WTC11 (cell line): ENCODE data around the gene ABCB8. TPM values are rescaled to one million over a fixed set of nuclear protein-coding genes. Genes with fewer than 3 reads are reported as not detected.

Experiments used
- ATAC-seq: fragments of 200-7000 bp; cut with Tn5 transposase; 2 replicates; pipeline ENCODE4 v1.10.0; 2021; ENCODE audit warnings: mild to moderate bottlenecking, moderate library complexity
- CTCF ChIA-PET: fragments of 300-600 bp; sonication (Branson Sonifier 250); formaldehyde crosslinking; loops from one replicate; lab custom pipeline; 2021; ENCODE audit warnings: antibody characterized with exemption; lab: Charles Lee
- POLR2A ChIA-PET: fragments of 350-600 bp; sonication (Branson Sonifier 250); formaldehyde crosslinking; loops from one replicate; lab custom pipeline; 2021; ENCODE audit warnings: antibody characterized with exemption; lab: Charles Lee
- DNase-seq: peaks from one replicate; pipeline ENCODE4 v3.0.0; 2021; ENCODE audit warnings: low spot score
- H3K27ac Mint-ChIP-seq: 2 replicates; pipeline ENCODE4 v1.8.0; 2021; ENCODE audit warnings: mixed read lengths
- H3K27me3 Mint-ChIP-seq: 2 replicates; pipeline ENCODE4 v1.8.0; 2021; ENCODE audit warnings: low read depth, mild to moderate bottlenecking, moderate library complexity, mixed read lengths
- H3K36me3 Mint-ChIP-seq: 2 replicates; pipeline ENCODE4 v1.8.0; 2021; ENCODE audit warnings: mixed read lengths
- H3K4me1 Mint-ChIP-seq: 2 replicates; pipeline ENCODE4 v1.8.0; 2022; ENCODE audit warnings: mixed read lengths
- H3K4me3 Mint-ChIP-seq: 2 replicates; pipeline ENCODE4 v1.8.0; 2021; ENCODE audit warnings: mild to moderate bottlenecking, moderate library complexity, mixed read lengths
- H3K9me3 Mint-ChIP-seq: 2 replicates; pipeline ENCODE4 v1.8.0; 2021; ENCODE audit warnings: mixed read lengths
- ETV6 ChIP-seq: sonication (generic); formaldehyde crosslinking; IDR thresholded peaks from 2 replicates; pipeline ENCODE4 v1.8.1; 2022; ENCODE audit warnings: mild to moderate bottlenecking, missing genetic modification reagents
- NR3C1 ChIP-seq: sonication (generic); formaldehyde crosslinking; conservative IDR thresholded peaks from 2 replicates; pipeline ENCODE4 v1.8.1; 2023; ENCODE audit warnings: low read depth, mild to moderate bottlenecking, missing genetic modification reagents
- ZBTB21 ChIP-seq: sonication (generic); formaldehyde crosslinking; IDR thresholded peaks from 2 replicates; pipeline ENCODE4 v1.8.1; 2023; ENCODE audit warnings: mild to moderate bottlenecking, missing genetic modification reagents, borderline replicate concordance
- ZNF263 ChIP-seq: sonication (generic); formaldehyde crosslinking; IDR thresholded peaks from 2 replicates; pipeline ENCODE4 v1.8.1; 2022; ENCODE audit warnings: low read depth, mild to moderate bottlenecking, moderate library complexity, missing genetic modification reagents
- total RNA-seq: library from RNA; stranded (reverse); gene quantifications from 3 replicates; pipeline ENCODE4 v1.2.3, GENCODE V29; 2021
- TF ChIP-seq, protein P1 (sequence below): sonication (generic); formaldehyde crosslinking; IDR thresholded peaks from 2 replicates; pipeline ENCODE4 v1.8.1; 2022; ENCODE audit warnings: low read depth, mild to moderate bottlenecking, moderate library complexity, missing genetic modification reagents, borderline replicate concordance
- TF ChIP-seq, protein P2 (sequence below): sonication (generic); formaldehyde crosslinking; IDR thresholded peaks from 2 replicates; pipeline ENCODE4 v1.8.0; 2022; ENCODE audit warnings: mild to moderate bottlenecking, missing genetic modification reagents
- TF ChIP-seq, protein P3 (sequence below): sonication (generic); formaldehyde crosslinking; IDR thresholded peaks from 2 replicates; pipeline ENCODE4 v1.8.1; 2023; ENCODE audit warnings: mild to moderate bottlenecking, missing genetic modification reagents, borderline replicate concordance
- TF ChIP-seq, protein P4 (sequence below): sonication (generic); formaldehyde crosslinking; IDR thresholded peaks from 2 replicates; pipeline ENCODE4 v1.8.0; 2023; ENCODE audit warnings: missing genetic modification reagents, mild to moderate bottlenecking, borderline replicate concordance
- TF ChIP-seq, protein P5 (sequence below): fragments of 250-450 bp; sonication (Bioruptor Pico); IDR thresholded peaks from 2 replicates; pipeline ENCODE4 v2.1.2; 2022; ENCODE audit warnings: mild to moderate bottlenecking, moderate library complexity

Gene ABCB8
- total RNA-seq, 1 experiment from 2014 or later, result 35.9 TPM

DNA sequence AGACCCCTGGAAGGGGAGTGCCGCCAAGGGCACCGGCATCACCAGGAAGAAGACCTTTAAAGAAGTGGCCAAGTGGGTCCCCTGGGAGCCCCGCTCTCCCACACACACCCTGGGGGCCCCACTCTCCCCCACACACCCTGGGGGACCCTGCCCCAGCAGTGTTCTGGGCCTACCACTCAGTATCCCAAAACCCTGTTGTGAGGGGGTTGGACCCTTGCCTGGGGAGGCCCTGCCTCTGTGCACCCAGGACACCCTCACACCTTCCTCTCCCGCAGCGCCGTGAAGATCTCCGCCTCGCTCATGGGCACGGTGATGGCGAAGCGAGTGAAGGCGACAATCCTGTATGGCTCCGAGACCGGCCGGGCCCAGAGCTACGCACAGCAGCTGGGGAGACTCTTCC, 26.7 kb upstream of the ABCB8 start:
- TF ChIP-seq, protein P1, sequence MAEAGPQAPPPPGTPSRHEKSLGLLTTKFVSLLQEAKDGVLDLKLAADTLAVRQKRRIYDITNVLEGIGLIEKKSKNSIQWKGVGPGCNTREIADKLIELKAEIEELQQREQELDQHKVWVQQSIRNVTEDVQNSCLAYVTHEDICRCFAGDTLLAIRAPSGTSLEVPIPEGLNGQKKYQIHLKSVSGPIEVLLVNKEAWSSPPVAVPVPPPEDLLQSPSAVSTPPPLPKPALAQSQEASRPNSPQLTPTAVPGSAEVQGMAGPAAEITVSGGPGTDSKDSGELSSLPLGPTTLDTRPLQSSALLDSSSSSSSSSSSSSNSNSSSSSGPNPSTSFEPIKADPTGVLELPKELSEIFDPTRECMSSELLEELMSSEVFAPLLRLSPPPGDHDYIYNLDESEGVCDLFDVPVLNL (CRISPR knock-in tag), result no peak
- no peak for TF ChIP-seq ETV6 (CRISPR knock-in tag)
- TF ChIP-seq NR3C1 (CRISPR knock-in tag), result no peak
- TF ChIP-seq, protein P2, sequence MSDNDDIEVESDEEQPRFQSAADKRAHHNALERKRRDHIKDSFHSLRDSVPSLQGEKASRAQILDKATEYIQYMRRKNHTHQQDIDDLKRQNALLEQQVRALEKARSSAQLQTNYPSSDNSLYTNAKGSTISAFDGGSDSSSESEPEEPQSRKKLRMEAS (CRISPR knock-in tag), result no peak
- TF ChIP-seq, protein P3, sequence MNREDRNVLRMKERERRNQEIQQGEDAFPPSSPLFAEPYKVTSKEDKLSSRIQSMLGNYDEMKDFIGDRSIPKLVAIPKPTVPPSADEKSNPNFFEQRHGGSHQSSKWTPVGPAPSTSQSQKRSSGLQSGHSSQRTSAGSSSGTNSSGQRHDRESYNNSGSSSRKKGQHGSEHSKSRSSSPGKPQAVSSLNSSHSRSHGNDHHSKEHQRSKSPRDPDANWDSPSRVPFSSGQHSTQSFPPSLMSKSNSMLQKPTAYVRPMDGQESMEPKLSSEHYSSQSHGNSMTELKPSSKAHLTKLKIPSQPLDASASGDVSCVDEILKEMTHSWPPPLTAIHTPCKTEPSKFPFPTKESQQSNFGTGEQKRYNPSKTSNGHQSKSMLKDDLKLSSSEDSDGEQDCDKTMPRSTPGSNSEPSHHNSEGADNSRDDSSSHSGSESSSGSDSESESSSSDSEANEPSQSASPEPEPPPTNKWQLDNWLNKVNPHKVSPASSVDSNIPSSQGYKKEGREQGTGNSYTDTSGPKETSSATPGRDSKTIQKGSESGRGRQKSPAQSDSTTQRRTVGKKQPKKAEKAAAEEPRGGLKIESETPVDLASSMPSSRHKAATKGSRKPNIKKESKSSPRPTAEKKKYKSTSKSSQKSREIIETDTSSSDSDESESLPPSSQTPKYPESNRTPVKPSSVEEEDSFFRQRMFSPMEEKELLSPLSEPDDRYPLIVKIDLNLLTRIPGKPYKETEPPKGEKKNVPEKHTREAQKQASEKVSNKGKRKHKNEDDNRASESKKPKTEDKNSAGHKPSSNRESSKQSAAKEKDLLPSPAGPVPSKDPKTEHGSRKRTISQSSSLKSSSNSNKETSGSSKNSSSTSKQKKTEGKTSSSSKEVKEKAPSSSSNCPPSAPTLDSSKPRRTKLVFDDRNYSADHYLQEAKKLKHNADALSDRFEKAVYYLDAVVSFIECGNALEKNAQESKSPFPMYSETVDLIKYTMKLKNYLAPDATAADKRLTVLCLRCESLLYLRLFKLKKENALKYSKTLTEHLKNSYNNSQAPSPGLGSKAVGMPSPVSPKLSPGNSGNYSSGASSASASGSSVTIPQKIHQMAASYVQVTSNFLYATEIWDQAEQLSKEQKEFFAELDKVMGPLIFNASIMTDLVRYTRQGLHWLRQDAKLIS (CRISPR knock-in tag), result no peak
- TF ChIP-seq, all 79 proteins: peak for 0
- Mint-ChIP-seq H3K9me3 (no peaks in the 10 kb centered on the region), H3K27me3 (peaks cover 2% of the 10 kb centered on the region; the same call in 1 of the 2 replicates), H3K36me3 (no peaks in the 10 kb centered on the region), H3K4me3 (no peak overlapping the region), H3K27ac (no peak overlapping the region), H3K4me1 (0 out of 2 replicates have a peak, but pooled peaks cover 2% of the 10 kb centered on the region)
- no peak for DNase-seq
- no peak for ATAC-seq
- POLR2A ChIA-PET, result no interaction called here
- CTCF ChIA-PET, result interaction anchor here (1.1 kb wide), 1 partner anchor 17 kb away, joined by 6 read pairs; no protein-coding TSS in a partner anchor

DNA sequence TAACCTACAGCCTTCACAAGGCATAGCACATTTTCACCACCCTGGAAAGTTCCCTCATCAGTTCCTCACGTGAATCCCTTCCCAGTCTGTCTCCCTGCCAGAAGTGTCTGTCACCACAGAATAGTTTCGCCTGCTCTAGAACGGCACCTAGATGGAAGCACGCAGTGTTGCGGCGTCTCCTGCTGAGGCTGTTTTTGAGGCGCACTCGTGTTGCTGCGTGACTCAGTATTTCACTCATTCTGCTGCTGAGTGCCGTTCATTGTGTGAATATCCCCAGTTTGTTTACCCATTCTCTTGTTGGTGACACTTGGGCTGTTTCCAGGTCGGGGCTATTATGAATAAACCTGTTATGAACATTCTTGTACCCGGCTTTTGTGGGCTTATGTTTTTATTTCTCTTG, 24.7 kb upstream of the ABCB8 start:
- POLR2A ChIA-PET, result no interaction called here
- Mint-ChIP-seq H3K27ac (no peak overlapping the region), H3K4me3 (no peak overlapping the region), H3K9me3 (no peaks in the 10 kb centered on the region), H3K36me3 (no peaks in the 10 kb centered on the region), H3K27me3 (no peaks in the 10 kb centered on the region), H3K4me1 (peaks cover 10% of the 10 kb centered on the region)
- ATAC-seq (no peak), DNase-seq (no peak)
- TF ChIP-seq, protein P3 (CRISPR knock-in tag), result no peak
- TF ChIP-seq, protein P4, sequence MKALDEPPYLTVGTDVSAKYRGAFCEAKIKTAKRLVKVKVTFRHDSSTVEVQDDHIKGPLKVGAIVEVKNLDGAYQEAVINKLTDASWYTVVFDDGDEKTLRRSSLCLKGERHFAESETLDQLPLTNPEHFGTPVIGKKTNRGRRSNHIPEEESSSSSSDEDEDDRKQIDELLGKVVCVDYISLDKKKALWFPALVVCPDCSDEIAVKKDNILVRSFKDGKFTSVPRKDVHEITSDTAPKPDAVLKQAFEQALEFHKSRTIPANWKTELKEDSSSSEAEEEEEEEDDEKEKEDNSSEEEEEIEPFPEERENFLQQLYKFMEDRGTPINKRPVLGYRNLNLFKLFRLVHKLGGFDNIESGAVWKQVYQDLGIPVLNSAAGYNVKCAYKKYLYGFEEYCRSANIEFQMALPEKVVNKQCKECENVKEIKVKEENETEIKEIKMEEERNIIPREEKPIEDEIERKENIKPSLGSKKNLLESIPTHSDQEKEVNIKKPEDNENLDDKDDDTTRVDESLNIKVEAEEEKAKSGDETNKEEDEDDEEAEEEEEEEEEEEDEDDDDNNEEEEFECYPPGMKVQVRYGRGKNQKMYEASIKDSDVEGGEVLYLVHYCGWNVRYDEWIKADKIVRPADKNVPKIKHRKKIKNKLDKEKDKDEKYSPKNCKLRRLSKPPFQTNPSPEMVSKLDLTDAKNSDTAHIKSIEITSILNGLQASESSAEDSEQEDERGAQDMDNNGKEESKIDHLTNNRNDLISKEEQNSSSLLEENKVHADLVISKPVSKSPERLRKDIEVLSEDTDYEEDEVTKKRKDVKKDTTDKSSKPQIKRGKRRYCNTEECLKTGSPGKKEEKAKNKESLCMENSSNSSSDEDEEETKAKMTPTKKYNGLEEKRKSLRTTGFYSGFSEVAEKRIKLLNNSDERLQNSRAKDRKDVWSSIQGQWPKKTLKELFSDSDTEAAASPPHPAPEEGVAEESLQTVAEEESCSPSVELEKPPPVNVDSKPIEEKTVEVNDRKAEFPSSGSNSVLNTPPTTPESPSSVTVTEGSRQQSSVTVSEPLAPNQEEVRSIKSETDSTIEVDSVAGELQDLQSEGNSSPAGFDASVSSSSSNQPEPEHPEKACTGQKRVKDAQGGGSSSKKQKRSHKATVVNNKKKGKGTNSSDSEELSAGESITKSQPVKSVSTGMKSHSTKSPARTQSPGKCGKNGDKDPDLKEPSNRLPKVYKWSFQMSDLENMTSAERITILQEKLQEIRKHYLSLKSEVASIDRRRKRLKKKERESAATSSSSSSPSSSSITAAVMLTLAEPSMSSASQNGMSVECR, result no peak
- no peak for TF ChIP-seq ZBTB21 (CRISPR knock-in tag)
- TF ChIP-seq, protein P5, sequence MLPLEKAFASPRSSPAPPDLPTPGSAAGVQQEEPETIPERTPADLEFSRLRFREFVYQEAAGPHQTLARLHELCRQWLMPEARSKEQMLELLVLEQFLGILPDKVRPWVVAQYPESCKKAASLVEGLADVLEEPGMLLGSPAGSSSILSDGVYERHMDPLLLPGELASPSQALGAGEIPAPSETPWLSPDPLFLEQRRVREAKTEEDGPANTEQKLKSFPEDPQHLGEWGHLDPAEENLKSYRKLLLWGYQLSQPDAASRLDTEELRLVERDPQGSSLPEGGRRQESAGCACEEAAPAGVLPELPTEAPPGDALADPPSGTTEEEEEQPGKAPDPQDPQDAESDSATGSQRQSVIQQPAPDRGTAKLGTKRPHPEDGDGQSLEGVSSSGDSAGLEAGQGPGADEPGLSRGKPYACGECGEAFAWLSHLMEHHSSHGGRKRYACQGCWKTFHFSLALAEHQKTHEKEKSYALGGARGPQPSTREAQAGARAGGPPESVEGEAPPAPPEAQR, result no peak
- no peak for TF ChIP-seq ZNF263 (CRISPR knock-in tag)
- CTCF ChIA-PET, result no interaction called here
